K562 (cell line): ENCODE data around the gene C16orf96. TPM values are rescaled to one million over a fixed set of nuclear protein-coding genes. Genes with fewer than 3 reads are reported as not detected.

Source experiments
- ATAC-seq: fragments of 200-7000 bp; cut with Tn5 transposase; 3 replicates; pipeline ENCODE4 v1.9.1; 2020; ENCODE audit warnings: moderate library complexity
- BruUV-seq: library from RNA; stranded (reverse); fragments of 400-500 nt; replicated peaks from 2 replicates; lab custom pipeline; 2021; lab: Mats Ljungman, UMichigan
- CTCF ChIA-PET: fragments of 300-600 bp; formaldehyde crosslinking; extraction: SDS; loops from one replicate; lab custom pipeline; 2021; ENCODE audit warnings: low intra/inter-chr PET ratio; lab: Yijun Ruan, JAX
- POLR2A ChIA-PET: fragments of 300-600, 350-650 bp; sonication (Branson Sonifier 250); formaldehyde crosslinking; extraction: SDS; loops from one replicate; lab custom pipeline; 2021; ENCODE audit warnings: antibody characterized with exemption, inconsistent platforms; lab: Yijun Ruan, JAX
- DNase-seq, 4 experiments: peaks; one replicate each; pipeline versions ENCODE4 v3.0.0 to v3.0.0-alpha.2; 2011 to 2018; ENCODE audit warnings: low spot score in 3 of 4, mixed read lengths in 3 of 4; ENCODE audit errors: extremely low read depth in 1 of 4
- FAIRE-seq: peaks from 2 replicates; lab custom pipeline; 2011; peaks lifted over from hg19 to GRCh38; lab: Jason Lieb, UNC
- H2AFZ ChIP-seq: 2 replicates; pipeline ENCODE4 v1.6.0; 2011; ENCODE audit warnings: low read depth, low read length, control low read depth, inconsistent platforms
- H3K27ac ChIP-seq: fragments of 200-600 bp; 3 replicates; pipeline ENCODE4 v1.8.0; 2011; ENCODE audit warnings: low read depth, mild to moderate bottlenecking, control low read depth, inconsistent platforms, low read length, moderate library complexity, mixed read lengths; ENCODE audit errors: extremely low read depth
- H3K27me3 ChIP-seq, 2 experiments: fragments of 300-600 bp in 1 of 2; 2 replicates in 1 of 2; 3 replicates in 1 of 2; pipeline versions ENCODE4 v1.6.0 to v1.8.0; 2011; ENCODE audit warnings: inconsistent platforms in 2 of 2, low read length in 2 of 2, mild to moderate bottlenecking in 1 of 2, mixed read lengths in 1 of 2, moderate library complexity in 1 of 2; ENCODE audit not compliant: control insufficient read depth in 2 of 2, insufficient read depth in 2 of 2
- H3K36me3 ChIP-seq: fragments of 300-600 bp; 3 replicates; pipeline ENCODE4 v1.8.0; 2011; ENCODE audit warnings: mild to moderate bottlenecking, low read length, inconsistent platforms; ENCODE audit not compliant: control insufficient read depth, insufficient read depth
- H3K4me1 ChIP-seq, 2 experiments: fragments of 200-600 bp in 1 of 2; replicated peaks in 1 of 2; 2 replicates in 1 of 2; 3 replicates in 1 of 2; pipeline versions ENCODE4 v1.5.1 to v1.8.0; 2011; ENCODE audit warnings: inconsistent platforms in 2 of 2, low read length in 2 of 2, mild to moderate bottlenecking in 1 of 2, mixed read lengths in 1 of 2, moderate library complexity in 1 of 2; ENCODE audit not compliant: control insufficient read depth in 2 of 2, insufficient read depth in 2 of 2
- H3K4me2 ChIP-seq: 2 replicates; pipeline ENCODE4 v1.6.1; 2011; ENCODE audit warnings: low read length, control low read depth, inconsistent platforms, mixed read lengths; ENCODE audit not compliant: insufficient read depth
- H3K4me3 ChIP-seq: fragments of 200-600 bp; sonication (generic), shearing (Covaris generic); 2 replicates; pipeline ENCODE4 v1.5.1; 2016; ENCODE audit warnings: control low read depth, inconsistent platforms
- H3K79me2 ChIP-seq: fragments of 200-600 bp; 3 replicates; pipeline ENCODE4 v1.8.0; 2011; ENCODE audit warnings: low read length, inconsistent platforms; ENCODE audit not compliant: control insufficient read depth, insufficient read depth
- H3K9ac ChIP-seq, 2 experiments: 2 replicates each; pipeline versions ENCODE4 v1.6.0 to v1.6.1; 2011; ENCODE audit warnings: low read depth in 2 of 2, low read length in 2 of 2, control low read depth in 1 of 2, inconsistent platforms in 1 of 2, mild to moderate bottlenecking in 1 of 2, mixed read lengths in 1 of 2; ENCODE audit not compliant: insufficient read depth in 1 of 2
- H3K9me1 ChIP-seq: one replicate; pipeline ENCODE4 v1.6.0; 2011; ENCODE audit warnings: inconsistent platforms, mild to moderate bottlenecking, low read length, moderate library complexity; ENCODE audit not compliant: control insufficient read depth, insufficient read depth
- H3K9me3 ChIP-seq: replicated peaks from 2 replicates; pipeline ENCODE4 v1.5.1; 2011; ENCODE audit warnings: low read depth, low read length, inconsistent platforms; ENCODE audit not compliant: control insufficient read depth, insufficient read depth
- H4K20me1 ChIP-seq: replicated peaks from 2 replicates; pipeline ENCODE4 v1.6.1; 2011; ENCODE audit warnings: low read length, inconsistent platforms, mixed read lengths; ENCODE audit not compliant: control insufficient read depth, insufficient read depth
- ASH1L ChIP-seq: fragments of 450-650 bp; IDR thresholded peaks from 2 replicates; pipeline ENCODE4 v1.6.1; 2018; ENCODE audit warnings: borderline replicate concordance, mild to moderate bottlenecking, low read depth; ENCODE audit not compliant: partially characterized antibody
- BRCA1 ChIP-seq, 2 experiments: fragments of 450-650 bp in 1 of 2; sonication (generic) in 1 of 2; formaldehyde crosslinking in 1 of 2; IDR thresholded peaks; 2 replicates each; pipeline versions ENCODE4 v1.5.0 to v1.6.1; 2017 to 2020; ENCODE audit warnings: mild to moderate bottlenecking in 1 of 2, missing genetic modification reagents in 1 of 2
- PHF8 ChIP-seq: fragments of 200-600 bp; sonication (generic); IDR thresholded peaks from 2 replicates; pipeline ENCODE4 v1.6.1; 2012; ENCODE audit warnings: mixed run types, mild to moderate bottlenecking, inconsistent platforms, low read length, moderate library complexity, borderline replicate concordance
- TEAD4 ChIP-seq, 2 experiments: sonication (generic) in 1 of 2; formaldehyde crosslinking in 1 of 2; IDR thresholded peaks; 2 replicates each; pipeline versions ENCODE4 v1.6.1 to v1.8.0; 2012 to 2022; ENCODE audit warnings: borderline replicate concordance in 1 of 2, inconsistent platforms in 1 of 2, low read length in 1 of 2, mild to moderate bottlenecking in 1 of 2, missing genetic modification reagents in 1 of 2
- ZEB2 ChIP-seq: fragments of 450-650 bp; IDR thresholded peaks from 2 replicates; pipeline ENCODE4 v1.6.1; 2016
- ZNF146 ChIP-seq: IDR thresholded peaks from one replicate; pipeline ENCODE4 v1.6.1; 2018; ENCODE audit warnings: missing compliant biosample characterization; ENCODE audit not compliant: unreplicated experiment
- ZNF311 ChIP-seq: fragments of 250-450 bp; sonication (Bioruptor Pico); IDR thresholded peaks from 2 replicates; pipeline ENCODE4 v1.4.0; 2020; ENCODE audit warnings: mild to moderate bottlenecking, moderate library complexity
- WGBS: fragments of 100-300 bp; shearing (Covaris generic); methylation state at CpG from one replicate; pipeline ENCODE4 v1.1.6; 2016; ENCODE audit warnings: low coverage, mixed read lengths; ENCODE audit not compliant: insufficient coverage; ENCODE audit errors: missing lambda C conversion rate; 5-methylcytosine and 5-hydroxymethylcytosine counted together
- in situ Hi-C: fragments of 300-500 bp; cut with MboI; formaldehyde crosslinking; loops from 4 replicates; pipeline ENCODE4 v1.15.0; 2018; ENCODE audit warnings: inconsistent platforms, mixed read lengths
- intact Hi-C: fragments of 100-400 bp; cut with micrococcal nuclease; formaldehyde crosslinking; loops from 2 replicates; pipeline ENCODE4 v1.14.2; 2022
- polyA plus RNA-seq, 8 experiments: library from polyadenylated mRNA; depleted of rRNA in 4 of 8; stranded (reverse) in 5 of 8; unstranded in 3 of 8; fragments of >200 nt; fragmentation: Nextera tagmentation in 2 of 8; fragmentation: Illumina TruSeq in 1 of 8; extraction: Ambion mirVana in 2 of 8; extraction: Trizol in 1 of 8; gene quantifications; 2 replicates each; pipeline versions ENCODE4 v1.2.1 to v1.2.3, GENCODE V29; 2011 to 2014; ENCODE audit warnings: inconsistent platforms in 1 of 8, missing spikeins in 1 of 8
- total RNA-seq, 7 experiments: library from RNA; depleted of rRNA in 6 of 7; stranded (reverse); fragments of >200 nt in 6 of 7; fragmentation: Illumina TruSeq in 2 of 7; extraction: Trizol in 2 of 7; gene quantifications; 2 replicates each; pipeline versions ENCODE4 v1.2.1 to v1.2.3, GENCODE V29; 2011 to 2021; ENCODE audit warnings: low replicate concordance in 1 of 7
- TF ChIP-seq, protein P1 (sequence below): fragments of 450-650 bp; IDR thresholded peaks from 2 replicates; pipeline ENCODE4 v1.6.1; 2017; ENCODE audit warnings: mild to moderate bottlenecking, moderate library complexity
- TF ChIP-seq, protein P2 (sequence below): sonication (generic); formaldehyde crosslinking; IDR thresholded peaks from 2 replicates; pipeline ENCODE4 v1.8.1; 2023; ENCODE audit warnings: missing genetic modification reagents, mild to moderate bottlenecking, borderline replicate concordance
- TF ChIP-seq, protein P3 (sequence below): sonication (generic); formaldehyde crosslinking; IDR thresholded peaks from 2 replicates; pipeline ENCODE4 v1.8.1; 2023; ENCODE audit warnings: mild to moderate bottlenecking, missing genetic modification reagents

Gene C16orf96
- total and polyA plus RNA-seq, 9 of the 15 experiments (the other 6 are each of a cell fraction or from before 2014, with no cell fraction given): not detected

DNA sequence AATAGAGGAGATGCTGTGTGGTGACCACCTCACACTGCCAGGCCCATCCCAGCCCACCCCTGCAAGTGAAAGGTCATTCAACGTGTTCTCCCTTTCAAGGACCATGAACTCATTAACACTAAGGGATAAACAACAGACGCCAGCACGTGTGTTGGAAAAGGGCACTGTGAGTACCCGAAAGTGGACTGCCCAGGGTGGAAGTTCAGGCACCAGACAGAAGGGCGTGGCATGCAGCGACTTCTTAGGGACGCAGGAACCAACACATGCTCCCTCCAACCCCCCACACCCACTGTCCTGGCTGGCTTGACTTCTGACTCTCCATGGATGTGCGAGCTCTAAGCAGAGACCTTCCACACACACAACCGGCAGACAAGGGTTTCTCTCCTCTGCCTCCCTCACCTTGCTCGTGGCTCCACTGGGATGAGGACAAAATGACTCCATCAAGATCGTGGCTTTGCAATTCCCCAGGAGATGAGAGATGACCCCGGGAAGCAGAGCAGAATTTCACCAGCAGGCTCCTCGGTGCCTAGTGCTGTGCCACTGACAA, 47.6 kb downstream of the C16orf96 start (continued):
- TF ChIP-seq, protein P1, sequence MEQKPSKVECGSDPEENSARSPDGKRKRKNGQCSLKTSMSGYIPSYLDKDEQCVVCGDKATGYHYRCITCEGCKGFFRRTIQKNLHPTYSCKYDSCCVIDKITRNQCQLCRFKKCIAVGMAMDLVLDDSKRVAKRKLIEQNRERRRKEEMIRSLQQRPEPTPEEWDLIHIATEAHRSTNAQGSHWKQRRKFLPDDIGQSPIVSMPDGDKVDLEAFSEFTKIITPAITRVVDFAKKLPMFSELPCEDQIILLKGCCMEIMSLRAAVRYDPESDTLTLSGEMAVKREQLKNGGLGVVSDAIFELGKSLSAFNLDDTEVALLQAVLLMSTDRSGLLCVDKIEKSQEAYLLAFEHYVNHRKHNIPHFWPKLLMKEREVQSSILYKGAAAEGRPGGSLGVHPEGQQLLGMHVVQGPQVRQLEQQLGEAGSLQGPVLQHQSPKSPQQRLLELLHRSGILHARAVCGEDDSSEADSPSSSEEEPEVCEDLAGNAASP: no peak
- no peak for TF ChIP-seq ZEB2
- no peak for TF ChIP-seq ZNF311 (CRISPR knock-in tag)
- TF ChIP-seq PHF8: no peak

DNA sequence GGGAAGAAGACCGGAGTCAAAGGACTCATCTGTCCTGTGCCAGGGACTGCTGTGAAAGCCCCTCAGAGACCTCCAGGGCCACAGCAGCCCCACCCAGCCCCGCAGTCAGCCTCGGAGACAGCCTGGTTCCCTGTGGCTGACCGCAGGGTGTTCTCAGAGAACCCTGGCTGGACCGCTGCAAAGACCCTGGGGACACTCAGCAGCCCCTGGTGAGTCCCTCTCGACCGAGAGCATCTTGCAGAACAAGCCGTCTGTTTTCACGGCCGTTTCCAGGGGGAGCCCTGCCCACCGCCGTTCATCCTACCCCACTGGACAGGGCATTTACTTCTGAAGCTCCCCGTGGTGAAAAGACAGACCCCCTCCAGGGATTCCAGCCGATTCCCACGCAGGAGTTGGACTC, 48.3 kb downstream of the C16orf96 start:
- Histone ChIP-seq H3K9ac (peak overlapping the region in 1 of 2 experiments; percentile 61; a peak in 1 of 4 replicates), H3K27ac (no peak overlapping the region), H3K9me3 (no peaks in the 10 kb centered on the region), H3K9me1 (peaks cover 2% of the 10 kb centered on the region), H3K36me3 (peaks cover 19% of the 10 kb centered on the region; the same call in 1 of the 3 replicates), H3K79me2 (no peaks in the 10 kb centered on the region), H3K27me3 (peaks cover 32 to 45% of the 10 kb centered on the region in 2 experiments), H4K20me1 (peaks cover 15% of the 10 kb centered on the region), H3K4me2 (no peak overlapping the region), H3K4me3 (no peak overlapping the region), H2AFZ (no peak overlapping the region), H3K4me1 (peaks cover 3 to 31% of the 10 kb centered on the region in 2 experiments; a peak in 3 of 5 replicates)
- intact Hi-C loops (no loop called here), in situ Hi-C loops (no loop called here)
- CTCF ChIA-PET: interaction anchor here (0.6 kb wide), 1 partner anchor 58 kb away, joined by 3 read pairs; no protein-coding TSS in a partner anchor
- no TSS peak for BruUV-seq
- FAIRE-seq (no peak), DNase-seq (peak in 1 of 4 experiments; percentile 13), ATAC-seq (no peak)
- WGBS: 10% methylated on average over 15 of the region's 15 CpGs
- POLR2A ChIA-PET: interaction anchor here (0.8 to 1.1 kb wide), 3 partner anchors 10 to 18 kb away, joined by 3 to 4 read pairs (median 3); partner anchors contain the start of gene UBALD1
- TF ChIP-seq, protein P2, sequence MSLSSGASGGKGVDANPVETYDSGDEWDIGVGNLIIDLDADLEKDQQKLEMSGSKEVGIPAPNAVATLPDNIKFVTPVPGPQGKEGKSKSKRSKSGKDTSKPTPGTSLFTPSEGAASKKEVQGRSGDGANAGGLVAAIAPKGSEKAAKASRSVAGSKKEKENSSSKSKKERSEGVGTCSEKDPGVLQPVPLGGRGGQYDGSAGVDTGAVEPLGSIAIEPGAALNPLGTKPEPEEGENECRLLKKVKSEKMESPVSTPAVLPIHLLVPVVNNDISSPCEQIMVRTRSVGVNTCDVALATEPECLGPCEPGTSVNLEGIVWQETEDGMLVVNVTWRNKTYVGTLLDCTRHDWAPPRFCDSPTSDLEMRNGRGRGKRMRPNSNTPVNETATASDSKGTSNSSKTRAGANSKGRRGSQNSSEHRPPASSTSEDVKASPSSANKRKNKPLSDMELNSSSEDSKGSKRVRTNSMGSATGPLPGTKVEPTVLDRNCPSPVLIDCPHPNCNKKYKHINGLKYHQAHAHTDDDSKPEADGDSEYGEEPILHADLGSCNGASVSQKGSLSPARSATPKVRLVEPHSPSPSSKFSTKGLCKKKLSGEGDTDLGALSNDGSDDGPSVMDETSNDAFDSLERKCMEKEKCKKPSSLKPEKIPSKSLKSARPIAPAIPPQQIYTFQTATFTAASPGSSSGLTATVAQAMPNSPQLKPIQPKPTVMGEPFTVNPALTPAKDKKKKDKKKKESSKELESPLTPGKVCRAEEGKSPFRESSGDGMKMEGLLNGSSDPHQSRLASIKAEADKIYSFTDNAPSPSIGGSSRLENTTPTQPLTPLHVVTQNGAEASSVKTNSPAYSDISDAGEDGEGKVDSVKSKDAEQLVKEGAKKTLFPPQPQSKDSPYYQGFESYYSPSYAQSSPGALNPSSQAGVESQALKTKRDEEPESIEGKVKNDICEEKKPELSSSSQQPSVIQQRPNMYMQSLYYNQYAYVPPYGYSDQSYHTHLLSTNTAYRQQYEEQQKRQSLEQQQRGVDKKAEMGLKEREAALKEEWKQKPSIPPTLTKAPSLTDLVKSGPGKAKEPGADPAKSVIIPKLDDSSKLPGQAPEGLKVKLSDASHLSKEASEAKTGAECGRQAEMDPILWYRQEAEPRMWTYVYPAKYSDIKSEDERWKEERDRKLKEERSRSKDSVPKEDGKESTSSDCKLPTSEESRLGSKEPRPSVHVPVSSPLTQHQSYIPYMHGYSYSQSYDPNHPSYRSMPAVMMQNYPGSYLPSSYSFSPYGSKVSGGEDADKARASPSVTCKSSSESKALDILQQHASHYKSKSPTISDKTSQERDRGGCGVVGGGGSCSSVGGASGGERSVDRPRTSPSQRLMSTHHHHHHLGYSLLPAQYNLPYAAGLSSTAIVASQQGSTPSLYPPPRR: no peak
- TF ChIP-seq ZNF146 (no peak), ASH1L (no peak), TEAD4 (IDR thresholded peaks at IDR 0.05; ENCODE audit: low read length) (no peak), TEAD4 (CRISPR knock-in tag; IDR thresholded peaks at IDR 0.05; ENCODE audit: borderline replicate concordance) (no peak), BRCA1 (IDR thresholded peaks at IDR 0.05) (no peak), BRCA1 (CRISPR knock-in tag; IDR thresholded peaks at IDR 0.05) (no peak)
- TF ChIP-seq, protein P3, sequence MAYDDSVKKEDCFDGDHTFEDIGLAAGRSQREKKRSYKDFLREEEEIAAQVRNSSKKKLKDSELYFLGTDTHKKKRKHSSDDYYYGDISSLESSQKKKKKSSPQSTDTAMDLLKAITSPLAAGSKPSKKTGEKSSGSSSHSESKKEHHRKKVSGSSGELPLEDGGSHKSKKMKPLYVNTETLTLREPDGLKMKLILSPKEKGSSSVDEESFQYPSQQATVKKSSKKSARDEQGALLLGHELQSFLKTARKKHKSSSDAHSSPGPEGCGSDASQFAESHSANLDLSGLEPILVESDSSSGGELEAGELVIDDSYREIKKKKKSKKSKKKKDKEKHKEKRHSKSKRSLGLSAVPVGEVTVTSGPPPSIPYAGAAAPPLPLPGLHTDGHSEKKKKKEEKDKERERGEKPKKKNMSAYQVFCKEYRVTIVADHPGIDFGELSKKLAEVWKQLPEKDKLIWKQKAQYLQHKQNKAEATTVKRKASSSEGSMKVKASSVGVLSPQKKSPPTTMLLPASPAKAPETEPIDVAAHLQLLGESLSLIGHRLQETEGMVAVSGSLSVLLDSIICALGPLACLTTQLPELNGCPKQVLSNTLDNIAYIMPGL (CRISPR knock-in tag): no peak
